Caco-2 (cell line): ENCODE results near the gene SPPL3. TPM values are rescaled to one million over a fixed set of nuclear protein-coding genes. Genes with fewer than 3 reads are reported as not detected.

Experiments
- BruUV-seq: library from RNA; stranded (reverse); fragments of 400-500 nt; replicated peaks from 2 replicates; lab custom pipeline; 2021; lab: Mats Ljungman, UMichigan
- CTCF ChIA-PET: fragments of 300-600 bp; sonication (Branson Sonifier 250); formaldehyde crosslinking; loops from one replicate; lab custom pipeline; 2022; ENCODE audit warnings: antibody characterized with exemption; lab: Charles Lee
- POLR2A ChIA-PET: fragments of 300-600 bp; sonication (Branson Sonifier 250); formaldehyde crosslinking; loops from one replicate; lab custom pipeline; 2022; ENCODE audit warnings: antibody characterized with exemption; lab: Charles Lee
- DNase-seq, 2 experiments: peaks; one replicate each; pipeline versions ENCODE4 v3.0.0 to v3.0.0-alpha.2; 2020 to 2022
- H3K27me3 ChIP-seq: replicated peaks from 2 replicates; pipeline ENCODE4 v1.6.0; 2011; ENCODE audit warnings: low read length; ENCODE audit not compliant: control insufficient read depth, insufficient read depth
- H3K36me3 ChIP-seq: 2 replicates; pipeline ENCODE4 v1.5.1; 2011; ENCODE audit warnings: low read length; ENCODE audit not compliant: control insufficient read depth, insufficient read depth
- H3K4me1 ChIP-seq: fragments of 250-450 bp; sonication (Bioruptor Pico); 2 replicates; pipeline ENCODE4 v1.5.1; 2020; ENCODE audit warnings: mild to moderate bottlenecking
- H3K4me3 ChIP-seq: 2 replicates; pipeline ENCODE4 v1.5.1; 2011; ENCODE audit warnings: low read depth, mild to moderate bottlenecking, control low read depth, low read length
- H3K9me3 ChIP-seq: fragments of 250-450 bp; sonication (Bioruptor Pico); 2 replicates; pipeline ENCODE4 v1.5.1; 2020; ENCODE audit warnings: mild to moderate bottlenecking, moderate library complexity
- H3K27ac Mint-ChIP-seq: one replicate; pipeline ENCODE4 v1.8.0; 2022; ENCODE audit warnings: mixed read lengths; ENCODE audit not compliant: unreplicated experiment
- H3K27me3 Mint-ChIP-seq: one replicate; pipeline ENCODE4 v1.8.0; 2022; ENCODE audit warnings: mixed read lengths; ENCODE audit not compliant: insufficient read depth, unreplicated experiment
- H3K36me3 Mint-ChIP-seq: one replicate; pipeline ENCODE4 v1.8.0; 2022; ENCODE audit warnings: mild to moderate bottlenecking, mixed read lengths; ENCODE audit not compliant: insufficient read depth, unreplicated experiment
- H3K4me1 Mint-ChIP-seq: one replicate; pipeline ENCODE4 v1.8.0; 2022; ENCODE audit warnings: low read depth, mixed read lengths; ENCODE audit not compliant: unreplicated experiment
- H3K4me3 Mint-ChIP-seq: one replicate; pipeline ENCODE4 v1.8.0; 2022; ENCODE audit warnings: mild to moderate bottlenecking, moderate library complexity, mixed read lengths; ENCODE audit not compliant: unreplicated experiment
- H3K9me3 Mint-ChIP-seq: one replicate; pipeline ENCODE4 v1.8.0; 2022; ENCODE audit warnings: mixed read lengths; ENCODE audit not compliant: unreplicated experiment
- CTCF ChIP-seq, 2 experiments: fragments of 200-600 bp in 1 of 2; IDR thresholded peaks; 1 replicate in 1 of 2; 2 replicates in 1 of 2; pipeline versions ENCODE4 v1.5.1 to v1.8.0; 2011 to 2022; ENCODE audit warnings: antibody characterized with exemption in 1 of 2, control low read depth in 1 of 2, inconsistent platforms in 1 of 2, low read depth in 1 of 2, low read length in 1 of 2, mild to moderate bottlenecking in 1 of 2, moderate library complexity in 1 of 2; ENCODE audit not compliant: insufficient read depth in 1 of 2, severe bottlenecking in 1 of 2, unreplicated experiment in 1 of 2
- intact Hi-C: fragments of 100-400 bp; cut with micrococcal nuclease; formaldehyde crosslinking; loops from one replicate; pipeline ENCODE4 v1.10.0; 2022; ENCODE audit not compliant: unreplicated experiment
- total RNA-seq: library from RNA; stranded (reverse); gene quantifications from 2 replicates; pipeline ENCODE4 v1.2.3, GENCODE V29; 2022

The SPPL3 gene
- total RNA-seq, 1 experiment from 2014 or later, result 63.4 TPM

- DNase-seq, result no peak
- Mint-ChIP-seq H3K4me3 (no peak overlapping the region), H3K27ac (no peak overlapping the region), H3K27me3 (no peaks in the 10 kb centered on the region), H3K4me1 (peaks cover 4% of the 10 kb centered on the region), H3K36me3 (peaks cover 5% of the 10 kb centered on the region), H3K9me3 (no peaks in the 10 kb centered on the region)
- no peak overlapping the region for H3K4me3 ChIP-seq
- H3K27me3 ChIP-seq, result no peaks in the 10 kb centered on the region
- intact Hi-C loops, result no loop called here
- no peaks in the 10 kb centered on the region for H3K9me3 ChIP-seq
- BruUV-seq, result no TSS peak
- ChIA-PET POLR2A (no interaction called here), CTCF (no interaction called here)
- TF ChIP-seq CTCF (IDR thresholded peaks at IDR 0.05; ENCODE audit: insufficient read depth in 1 of 2, low read depth in 1 of 2, low read length in 1 of 2, severe bottlenecking in 1 of 2, unreplicated experiment in 1 of 2), result no peak
- no peaks in the 10 kb centered on the region for H3K4me1 ChIP-seq
- H3K36me3 ChIP-seq, result no peaks in the 10 kb centered on the region
Observed at GRCh38 chr12:120866108-120866507, 38.0 kb downstream of the SPPL3 start.

- no peaks in the 10 kb centered on the region for H3K27me3 ChIP-seq
- Mint-ChIP-seq H3K4me3 (no peak overlapping the region), H3K36me3 (peaks cover 5% of the 10 kb centered on the region), H3K9me3 (no peaks in the 10 kb centered on the region), H3K27ac (no peak overlapping the region), H3K4me1 (peaks cover 7% of the 10 kb centered on the region), H3K27me3 (no peaks in the 10 kb centered on the region)
- H3K4me1 ChIP-seq, result no peaks in the 10 kb centered on the region
- DNase-seq, result no peak
- no peak for TF ChIP-seq CTCF (IDR thresholded peaks at IDR 0.05; ENCODE audit: insufficient read depth in 1 of 2, low read depth in 1 of 2, low read length in 1 of 2, severe bottlenecking in 1 of 2, unreplicated experiment in 1 of 2)
- intact Hi-C loops, result no loop called here
- CTCF ChIA-PET, result no interaction called here
- H3K9me3 ChIP-seq, result no peaks in the 10 kb centered on the region
- POLR2A ChIA-PET, result no interaction called here
- BruUV-seq, result no TSS peak
- H3K36me3 ChIP-seq, result no peaks in the 10 kb centered on the region
- H3K4me3 ChIP-seq, result no peak overlapping the region
Observed at GRCh38 chr12:120865098-120865497, 39.1 kb downstream of the SPPL3 start.

- Mint-ChIP-seq H3K27ac (no peak overlapping the region), H3K4me1 (peaks cover 7% of the 10 kb centered on the region), H3K4me3 (no peak overlapping the region), H3K36me3 (peaks cover 12% of the 10 kb centered on the region), H3K27me3 (no peaks in the 10 kb centered on the region), H3K9me3 (peaks cover 18% of the 10 kb centered on the region)
- H3K27me3 ChIP-seq, result no peaks in the 10 kb centered on the region
- TF ChIP-seq CTCF (IDR thresholded peaks at IDR 0.05; ENCODE audit: insufficient read depth in 1 of 2, low read depth in 1 of 2, low read length in 1 of 2, severe bottlenecking in 1 of 2, unreplicated experiment in 1 of 2), result no peak
- POLR2A ChIA-PET, result no interaction called here
- H3K9me3 ChIP-seq, result peaks cover 4% of the 10 kb centered on the region; the same call in 1 of the 2 replicates
- intact Hi-C loops, result no loop called here
- no peak for DNase-seq
- CTCF ChIA-PET, result no interaction called here
- no peak overlapping the region for H3K4me3 ChIP-seq
- H3K4me1 ChIP-seq, result no peaks in the 10 kb centered on the region
- BruUV-seq, result no TSS peak
- no peaks in the 10 kb centered on the region for H3K36me3 ChIP-seq
Observed at GRCh38 chr12:120862664-120863063, 41.5 kb downstream of the SPPL3 start.
